Measurements from ENCODE around the gene C2orf72.

Gene C2orf72

GRCh38 chr2:231069379-231070054, 32.2 kb downstream of the C2orf72 start:
- no peak for DNase-seq (ENCODE audit: low read depth in 3 of 3)

GRCh38 chr2:231084565-231084964, 47.2 kb downstream of the C2orf72 start:
- no peak for DNase-seq (ENCODE audit: low read depth in 3 of 3)

GRCh38 chr2:231088754-231089153, 51.4 kb downstream of the C2orf72 start:
- DNase-seq (ENCODE audit: low read depth in 3 of 3), result no peak

GRCh38 chr2:231093933-231094332, 56.6 kb downstream of the C2orf72 start:
- no peak for DNase-seq (ENCODE audit: low read depth in 3 of 3)

- DNase-seq (ENCODE audit: low read depth in 3 of 3), result no peak
Measured at GRCh38 chr2:231094736-231095346, 57.5 kb downstream of the C2orf72 start.

Data from stimulated activated CD4-positive, alpha-beta T cell treated with anti-CD3 and anti-CD28 coated beads, TNF-alpha, amount 100 ng/mL, for 24 hours (primary cell).